Left lung (tissue), 10 donors: Measurements from ENCODE around the gene BMAL2. TPM values are rescaled to one million over a fixed set of nuclear protein-coding genes. Genes with fewer than 3 reads are reported as not detected.

ENCODE experiments used
- ATAC-seq: fragments of 200-7000 bp; cut with Tn5 transposase; one replicate; pipeline ENCODE4 v1.9.1; 2020; ENCODE audit warnings: moderate library complexity
- DNase-seq, 4 donors: peaks; one replicate each; pipeline ENCODE4 v3.0.0-alpha.2; 2013 to 2020
- H3K27ac ChIP-seq, 2 donors: fragments of 200-600 bp; sonication (generic) in 1 of 2; one replicate each; pipeline versions ENCODE4 v1.5.0 to v1.8.0; 2020 to 2021
- H3K27me3 ChIP-seq, 2 donors: fragments of 200-600 bp; sonication (generic) in 1 of 2; one replicate each; pipeline versions ENCODE4 v1.5.0 to v1.8.0; 2020 to 2021
- H3K36me3 ChIP-seq, 2 donors: fragments of 200-600 bp; sonication (generic) in 1 of 2; one replicate each; pipeline versions ENCODE4 v1.5.0 to v1.8.0; 2020 to 2021
- H3K4me1 ChIP-seq, 2 donors: fragments of 200-600 bp; one replicate each; pipeline ENCODE4 v1.8.0; 2021
- H3K4me3 ChIP-seq, 2 donors: fragments of 200-600 bp; sonication (generic) in 1 of 2; one replicate each; pipeline versions ENCODE4 v1.5.0 to v1.8.0; 2020 to 2021; ENCODE audit warnings: mild to moderate bottlenecking in 1 of 2
- H3K9me3 ChIP-seq, 2 donors: fragments of 200-600 bp; sonication (generic) in 1 of 2; one replicate each; pipeline versions ENCODE4 v1.5.0 to v1.8.0; 2020 to 2021
- CTCF ChIP-seq, 2 donors: fragments of 200-600 bp; sonication (generic) in 1 of 2; IDR thresholded peaks; one replicate each; pipeline versions ENCODE4 v1.5.0 to v1.8.0; 2021; ENCODE audit warnings: antibody characterized with exemption in 2 of 2
- intact Hi-C, 2 donors: fragments of 100-400 bp; cut with DNase I; formaldehyde crosslinking; loops; one replicate each; pipeline versions ENCODE4 v1.11.2 to v1.14.2; 2022
- polyA plus RNA-seq, 6 donors: library from polyadenylated mRNA; unstranded; fragments of 120-200 nt; gene quantifications; one replicate each; pipeline ENCODE4 v1.2.1, GENCODE V29; 2013; ENCODE audit not compliant: insufficient read length in 6 of 6
- total RNA-seq, 2 donors: library from RNA; stranded (reverse); fragmentation: NEBNext Ultra II Directional; extraction: Animal tissue kit (Norgen Biotek cat#: 25700); gene quantifications; one replicate each; pipeline ENCODE4 v1.2.1, GENCODE V29; 2021
- donor health status: DM: no; HTN: yes; CAD: no.
- donor health status: DM: no; HTN: no; CAD: no.

BMAL2 gene
- total and polyA plus RNA-seq, 8 donors: 3.2 to 14.1 (median 4.2) TPM

- Histone ChIP-seq H3K9me3 (no peaks in the 10 kb centered on the region), H3K27me3 (no peaks in the 10 kb centered on the region), H3K36me3 (no peaks in the 10 kb centered on the region), H3K27ac (no peak overlapping the region), H3K4me1 (no peaks in the 10 kb centered on the region), H3K4me3 (no peak overlapping the region)
- no peak for TF ChIP-seq CTCF (IDR thresholded peaks at IDR 0.05)
- intact Hi-C loops: no loop called here
- peak; percentile 74 for ATAC-seq
- no peak for DNase-seq
These were observed 10.8 kb downstream of the BMAL2 start for GRCh38 chr12:27343255-27344000.

GRCh38 chr12:27344246-27344645, 11.6 kb downstream of the BMAL2 start:
- no peak for TF ChIP-seq CTCF (IDR thresholded peaks at IDR 0.05)
- no peak overlapping the region for H3K4me3 ChIP-seq
- H3K27ac ChIP-seq: no peak overlapping the region
- H3K9me3 ChIP-seq: no peaks in the 10 kb centered on the region
- DNase-seq (no peak), ATAC-seq (no peak)
- no peaks in the 10 kb centered on the region for H3K4me1 ChIP-seq
- H3K36me3 ChIP-seq: no peaks in the 10 kb centered on the region
- intact Hi-C loops: no loop called here
- no peaks in the 10 kb centered on the region for H3K27me3 ChIP-seq

- TF ChIP-seq CTCF (IDR thresholded peaks at IDR 0.05): no peak
- Histone ChIP-seq H3K27ac (no peak overlapping the region), H3K36me3 (no peaks in the 10 kb centered on the region), H3K4me3 (no peak overlapping the region), H3K4me1 (no peaks in the 10 kb centered on the region), H3K9me3 (no peaks in the 10 kb centered on the region), H3K27me3 (no peaks in the 10 kb centered on the region)
- ATAC-seq (no peak), DNase-seq (no peak)
- intact Hi-C loops: no loop called here
These were observed 12.1 kb downstream of the BMAL2 start for GRCh38 chr12:27344760-27345159.

GRCh38 chr12:27345376-27345775, 12.7 kb downstream of the BMAL2 start:
- intact Hi-C loops: no loop called here
- TF ChIP-seq CTCF (IDR thresholded peaks at IDR 0.05): no peak
- no peaks in the 10 kb centered on the region for H3K27me3 ChIP-seq
- DNase-seq (no peak), ATAC-seq (no peak)
- H3K4me3 ChIP-seq: no peak overlapping the region
- no peaks in the 10 kb centered on the region for H3K9me3 ChIP-seq
- H3K36me3 ChIP-seq: no peaks in the 10 kb centered on the region
- no peak overlapping the region for H3K27ac ChIP-seq
- no peaks in the 10 kb centered on the region for H3K4me1 ChIP-seq

GRCh38 chr12:27347779-27348178, 15.1 kb downstream of the BMAL2 start:
- Histone ChIP-seq H3K4me1 (no peaks in the 10 kb centered on the region), H3K9me3 (no peaks in the 10 kb centered on the region), H3K27me3 (no peaks in the 10 kb centered on the region), H3K36me3 (no peaks in the 10 kb centered on the region), H3K4me3 (no peak overlapping the region), H3K27ac (no peak overlapping the region)
- intact Hi-C loops: no loop called here
- no peak for TF ChIP-seq CTCF (IDR thresholded peaks at IDR 0.05)
- no peak for ATAC-seq
- no peak for DNase-seq
